ENCODE measurements around the gene TUBG1. TPM values are rescaled to one million over a fixed set of nuclear protein-coding genes. Genes with fewer than 3 reads are reported as not detected.
A peak's percentile ranks its signal among the peaks of the same experiment; 100 is the strongest.
"Not testable (repeated sequence)": the region's sequence is repeated elsewhere in the genome, so short reads cannot be mapped to it uniquely, and the experiment has no call there.

Gene TUBG1
- total RNA-seq, 4 donors from 2014 or later, result 54.7 to 125 (median 91.7) TPM

- no peaks in the 10 kb centered on the region for H3K27me3 ChIP-seq
- TF ChIP-seq POLR2A (IDR thresholded peaks at IDR 0.05), result no peak
- TF ChIP-seq, protein P1, sequence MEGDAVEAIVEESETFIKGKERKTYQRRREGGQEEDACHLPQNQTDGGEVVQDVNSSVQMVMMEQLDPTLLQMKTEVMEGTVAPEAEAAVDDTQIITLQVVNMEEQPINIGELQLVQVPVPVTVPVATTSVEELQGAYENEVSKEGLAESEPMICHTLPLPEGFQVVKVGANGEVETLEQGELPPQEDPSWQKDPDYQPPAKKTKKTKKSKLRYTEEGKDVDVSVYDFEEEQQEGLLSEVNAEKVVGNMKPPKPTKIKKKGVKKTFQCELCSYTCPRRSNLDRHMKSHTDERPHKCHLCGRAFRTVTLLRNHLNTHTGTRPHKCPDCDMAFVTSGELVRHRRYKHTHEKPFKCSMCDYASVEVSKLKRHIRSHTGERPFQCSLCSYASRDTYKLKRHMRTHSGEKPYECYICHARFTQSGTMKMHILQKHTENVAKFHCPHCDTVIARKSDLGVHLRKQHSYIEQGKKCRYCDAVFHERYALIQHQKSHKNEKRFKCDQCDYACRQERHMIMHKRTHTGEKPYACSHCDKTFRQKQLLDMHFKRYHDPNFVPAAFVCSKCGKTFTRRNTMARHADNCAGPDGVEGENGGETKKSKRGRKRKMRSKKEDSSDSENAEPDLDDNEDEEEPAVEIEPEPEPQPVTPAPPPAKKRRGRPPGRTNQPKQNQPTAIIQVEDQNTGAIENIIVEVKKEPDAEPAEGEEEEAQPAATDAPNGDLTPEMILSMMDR (IDR thresholded peaks at IDR 0.05 in 4 of 5, conservative IDR thresholded peaks at IDR 0.05 in 1 of 5), result no peak
- H3K36me3 ChIP-seq, result peaks cover 0 to 44% of the 10 kb centered on the region in 2 donors
- no peak overlapping the region for H3K27ac ChIP-seq
- no peaks in the 10 kb centered on the region for H3K9me3 ChIP-seq
- intact Hi-C loops (cut with DNase I; ENCODE audit: low total_unique reads) (no loop called here), in situ Hi-C loops (cut with MboI; ENCODE audit: low sequenced_read_pairs in 4 of 4) (loop anchor here in 2 of 4 donors (10.0 kb wide), 2 partner anchors 51 to 61 kb away; partner anchors contain the start of gene PLEKHH3 (in 1 of the 2))
- ATAC-seq (no peak), DNase-seq (no peak)
- peaks cover 26 to 30% of the 10 kb centered on the region in 2 donors for H3K4me1 ChIP-seq
- no peak overlapping the region for H3K4me3 ChIP-seq
Observed at GRCh38 chr17:42613699-42614295, 4.3 kb downstream of the TUBG1 start.

DNA sequence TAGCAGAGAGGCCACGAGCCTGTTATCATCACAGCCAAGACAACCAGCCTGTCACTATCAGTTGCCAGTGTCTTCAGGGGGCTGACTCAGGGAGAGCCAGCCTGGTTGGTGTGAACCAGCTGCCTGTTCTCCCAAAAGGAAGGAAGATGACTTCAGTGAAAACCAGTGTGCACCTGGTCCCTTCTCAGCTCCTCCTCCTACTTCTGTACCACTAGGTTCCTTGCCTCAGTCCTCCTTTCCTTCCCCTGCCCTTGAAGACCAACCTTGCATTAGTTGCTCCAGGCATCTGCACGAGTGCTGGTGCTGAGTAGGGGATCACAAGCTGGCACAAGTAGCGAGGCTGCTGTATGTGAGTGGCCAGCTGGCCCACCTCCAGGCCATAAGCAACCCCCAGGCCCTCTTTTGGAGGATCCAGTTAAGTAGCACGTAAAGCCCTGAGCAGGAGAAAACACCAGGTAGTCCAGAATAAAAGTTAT lies 8.5 kb downstream of the TUBG1 start:
- H3K36me3 ChIP-seq, result peaks cover 0 to 31% of the 10 kb centered on the region in 2 donors
- peaks cover 26 to 31% of the 10 kb centered on the region in 2 donors for H3K4me1 ChIP-seq
- intact Hi-C loops (cut with DNase I; ENCODE audit: low total_unique reads), result loop anchor here (2.0 kb wide), 2 partner anchors 49 to 59 kb away; partner anchors contain the start of gene PLEKHH3
- in situ Hi-C loops (cut with MboI; ENCODE audit: low sequenced_read_pairs in 4 of 4), result loop anchor here in 2 of 4 donors (10.0 kb wide), 2 partner anchors 47 to 57 kb away; partner anchors contain the start of gene PLEKHH3 (in 1 of the 2)
- peak overlapping the region in 2 of 4 donors; percentile 2 to 30 for H3K4me3 ChIP-seq
- H3K27me3 ChIP-seq, result no peaks in the 10 kb centered on the region
- H3K27ac ChIP-seq, result peak overlapping the region; percentile 86 to 97 (median 91)
- ATAC-seq, result peak; percentile 31 to 48
- TF ChIP-seq, protein P1 (IDR thresholded peaks at IDR 0.05 in 4 of 5, conservative IDR thresholded peaks at IDR 0.05 in 1 of 5), result no peak
- no peak for TF ChIP-seq POLR2A (IDR thresholded peaks at IDR 0.05)
- peak in 1 of 2 donors; percentile 45 for DNase-seq
- no peaks in the 10 kb centered on the region for H3K9me3 ChIP-seq

GRCh38 chr17:42618442-42619150 lies 9.1 kb downstream of the TUBG1 start:
- intact Hi-C loops (cut with DNase I; ENCODE audit: low total_unique reads), result loop anchor here (2.0 kb wide), 2 partner anchors 48 to 58 kb away; partner anchors contain the start of gene PLEKHH3
- peaks cover 26 to 31% of the 10 kb centered on the region in 2 donors for H3K4me1 ChIP-seq
- peak; percentile 92 to 97 for DNase-seq
- H3K36me3 ChIP-seq, result peaks cover 0 to 25% of the 10 kb centered on the region in 2 donors
- no peaks in the 10 kb centered on the region for H3K9me3 ChIP-seq
- peak overlapping the region; percentile 86 to 97 (median 91) for H3K27ac ChIP-seq
- peak overlapping the region in 3 of 4 donors; percentile 2 to 30 (median 29) for H3K4me3 ChIP-seq
- no peaks in the 10 kb centered on the region for H3K27me3 ChIP-seq
- in situ Hi-C loops (cut with MboI; ENCODE audit: low sequenced_read_pairs in 4 of 4), result loop anchor here in 2 of 4 donors (10.0 kb wide), 2 partner anchors 46 to 56 kb away; partner anchors contain the start of gene PLEKHH3 (in 1 of the 2)
- ATAC-seq, result peak; percentile 97
- peak in 1 of 2 donors; percentile 9 for TF ChIP-seq POLR2A (IDR thresholded peaks at IDR 0.05)
- TF ChIP-seq, protein P1 (IDR thresholded peaks at IDR 0.05 in 4 of 5, conservative IDR thresholded peaks at IDR 0.05 in 1 of 5), result peak; percentile 18 to 40 (median 24)

- in situ Hi-C loops (cut with MboI; ENCODE audit: low sequenced_read_pairs in 4 of 4); H3K4me3 ChIP-seq; H3K9me3 ChIP-seq; H3K36me3 ChIP-seq; H3K27me3 ChIP-seq; DNase-seq; ATAC-seq; intact Hi-C loops (cut with DNase I; ENCODE audit: low total_unique reads): not testable (repeated sequence)
- H3K4me1 ChIP-seq, result peaks cover 26 to 27% of the 10 kb centered on the region in 2 donors
- peak overlapping the region in 3 of 4 donors; percentile 5 to 80 (median 29) for H3K27ac ChIP-seq
Observed at GRCh38 chr17:42621987-42622386, 12.5 kb downstream of the TUBG1 start.

GRCh38 chr17:42623271-42623670 lies 13.8 kb downstream of the TUBG1 start:
- peak overlapping the region; percentile 67 to 81 (median 76) for H3K27ac ChIP-seq
- no peak for TF ChIP-seq POLR2A (IDR thresholded peaks at IDR 0.05)
- TF ChIP-seq, protein P1 (IDR thresholded peaks at IDR 0.05 in 4 of 5, conservative IDR thresholded peaks at IDR 0.05 in 1 of 5), result no peak
- intact Hi-C loops (cut with DNase I; ENCODE audit: low total_unique reads), result no loop called here
- no peaks in the 10 kb centered on the region for H3K27me3 ChIP-seq
- H3K36me3 ChIP-seq, result no peaks in the 10 kb centered on the region
- H3K4me1 ChIP-seq, result peaks cover 13 to 16% of the 10 kb centered on the region in 2 donors
- DNase-seq, result no peak
- no peak overlapping the region for H3K4me3 ChIP-seq
- no peaks in the 10 kb centered on the region for H3K9me3 ChIP-seq
- no peak for ATAC-seq
- in situ Hi-C loops (cut with MboI; ENCODE audit: low sequenced_read_pairs in 4 of 4), result no loop called here
